BJ (cell line): ENCODE measurements around the gene ARHGAP18. TPM values are rescaled to one million over a fixed set of nuclear protein-coding genes. Genes with fewer than 3 reads are reported as not detected.

ENCODE experiments used
- CTCF ChIA-PET: fragments of 350-600 bp; formaldehyde crosslinking; extraction: SDS; loops from one replicate; lab custom pipeline; 2021; ENCODE audit warnings: antibody characterized with exemption, inconsistent platforms; lab: Yijun Ruan, JAX
- POLR2A ChIA-PET: fragments of 300-600 bp; sonication (Branson Sonifier 250); formaldehyde crosslinking; extraction: SDS; loops from one replicate; lab custom pipeline; 2021; ENCODE audit warnings: antibody characterized with exemption; lab: Charles Lee
- DNase-seq: peaks from one replicate; pipeline ENCODE4 v3.0.0-alpha.2; 2011; ENCODE audit warnings: low read depth
- H3K27me3 ChIP-seq: 2 replicates; pipeline ENCODE4 v1.6.0; 2011; ENCODE audit warnings: low read length; ENCODE audit not compliant: control insufficient read depth, insufficient read depth
- H3K36me3 ChIP-seq: 2 replicates; pipeline ENCODE4 v1.5.1; 2011; ENCODE audit warnings: low read length; ENCODE audit not compliant: control insufficient read depth, insufficient read depth
- H3K4me3 ChIP-seq: 2 replicates; pipeline ENCODE4 v1.5.1; 2011; ENCODE audit warnings: low read depth, mild to moderate bottlenecking, control low read depth, low read length
- polyA plus RNA-seq: library from polyadenylated mRNA; depleted of rRNA; stranded (reverse); fragments of >200 nt; gene quantifications from 2 replicates; pipeline ENCODE4 v1.2.3, GENCODE V29; 2011
- TF ChIP-seq, protein P1 (sequence below): IDR thresholded peaks from 2 replicates; pipeline ENCODE4 v1.5.1; 2011; ENCODE audit warnings: low read depth, mild to moderate bottlenecking, control low read depth, inconsistent platforms, low read length, moderate library complexity; ENCODE audit not compliant: insufficient read depth

Gene ARHGAP18
- polyA plus RNA-seq, 1 experiment = 9.8 TPM

DNA sequence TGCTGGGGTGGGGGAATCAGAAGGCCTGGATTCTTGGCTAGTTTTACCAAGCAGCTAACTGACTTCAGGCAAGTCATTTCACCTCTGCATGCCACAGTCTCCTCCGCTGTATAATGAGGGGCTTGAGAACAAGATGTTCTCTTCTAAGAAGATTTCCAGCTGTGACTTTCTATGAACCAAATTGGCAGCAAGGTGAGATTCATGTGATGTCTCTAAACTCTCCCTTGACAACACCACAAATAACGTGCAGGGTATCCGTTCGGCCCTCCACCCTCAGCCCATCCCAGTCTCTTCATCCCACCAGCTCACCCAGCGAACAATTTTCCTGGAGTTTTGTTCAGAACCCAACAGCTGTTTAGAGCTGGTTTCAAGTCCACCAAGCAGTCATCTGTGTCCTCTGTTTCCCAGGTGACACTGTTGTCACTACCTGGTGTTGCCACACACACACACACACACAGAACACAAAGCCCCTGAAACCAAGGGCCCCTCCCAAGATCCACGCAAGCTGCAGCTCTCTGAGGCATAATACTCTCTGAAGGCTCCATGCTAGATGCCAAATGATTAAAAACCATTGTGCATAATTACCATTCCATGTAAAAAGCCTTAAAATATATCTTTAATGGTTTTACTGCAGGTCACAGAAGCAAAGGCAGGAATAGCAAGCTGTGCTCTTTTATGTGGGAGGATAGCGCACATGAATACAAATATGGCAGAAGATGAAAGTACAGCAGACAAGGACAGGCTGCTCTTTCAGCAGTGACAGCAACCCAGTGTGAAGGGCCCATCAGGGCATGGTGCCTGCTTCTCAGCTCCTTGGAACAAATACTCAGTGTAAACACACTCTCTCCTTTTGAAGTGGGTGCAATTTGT is 48.2 kb downstream of the ARHGAP18 start:
- POLR2A ChIA-PET = no interaction called here
- CTCF ChIA-PET = interaction anchor here (1.0 to 1.5 kb wide), 4 partner anchors 10 to 64 kb away, joined by 3 to 5 read pairs (median 3); no protein-coding TSS in a partner anchor
- Histone ChIP-seq H3K27me3 (no peaks in the 10 kb centered on the region), H3K36me3 (no peaks in the 10 kb centered on the region), H3K4me3 (no peak overlapping the region)
- TF ChIP-seq, protein P1, sequence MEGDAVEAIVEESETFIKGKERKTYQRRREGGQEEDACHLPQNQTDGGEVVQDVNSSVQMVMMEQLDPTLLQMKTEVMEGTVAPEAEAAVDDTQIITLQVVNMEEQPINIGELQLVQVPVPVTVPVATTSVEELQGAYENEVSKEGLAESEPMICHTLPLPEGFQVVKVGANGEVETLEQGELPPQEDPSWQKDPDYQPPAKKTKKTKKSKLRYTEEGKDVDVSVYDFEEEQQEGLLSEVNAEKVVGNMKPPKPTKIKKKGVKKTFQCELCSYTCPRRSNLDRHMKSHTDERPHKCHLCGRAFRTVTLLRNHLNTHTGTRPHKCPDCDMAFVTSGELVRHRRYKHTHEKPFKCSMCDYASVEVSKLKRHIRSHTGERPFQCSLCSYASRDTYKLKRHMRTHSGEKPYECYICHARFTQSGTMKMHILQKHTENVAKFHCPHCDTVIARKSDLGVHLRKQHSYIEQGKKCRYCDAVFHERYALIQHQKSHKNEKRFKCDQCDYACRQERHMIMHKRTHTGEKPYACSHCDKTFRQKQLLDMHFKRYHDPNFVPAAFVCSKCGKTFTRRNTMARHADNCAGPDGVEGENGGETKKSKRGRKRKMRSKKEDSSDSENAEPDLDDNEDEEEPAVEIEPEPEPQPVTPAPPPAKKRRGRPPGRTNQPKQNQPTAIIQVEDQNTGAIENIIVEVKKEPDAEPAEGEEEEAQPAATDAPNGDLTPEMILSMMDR = no peak
- no peak for DNase-seq

DNA sequence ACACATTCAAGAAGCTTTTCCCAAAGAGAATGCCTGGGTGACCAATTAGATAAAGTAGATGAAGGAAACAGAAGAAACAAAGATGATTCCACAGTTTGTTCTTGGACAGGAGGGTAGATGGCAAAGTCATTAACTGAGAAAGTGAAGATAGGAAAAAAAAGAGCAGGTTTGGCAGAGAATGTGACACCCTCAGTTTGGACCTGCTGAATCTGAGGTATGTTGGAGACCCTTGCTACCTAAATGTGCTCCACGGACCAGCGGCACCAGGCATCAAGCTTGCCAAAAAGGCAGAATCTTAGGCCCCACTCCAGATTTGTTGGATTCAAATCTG is 49.7 kb downstream of the ARHGAP18 start:
- POLR2A ChIA-PET = no interaction called here
- Histone ChIP-seq H3K36me3 (no peaks in the 10 kb centered on the region), H3K4me3 (peak overlapping the region; percentile 30), H3K27me3 (no peaks in the 10 kb centered on the region)
- TF ChIP-seq, protein P1 = no peak
- DNase-seq = no peak
- CTCF ChIA-PET = interaction anchor here (1.0 kb wide), 1 partner anchor 49 kb away, joined by 3 read pairs; the partner anchor contains the start of gene ARHGAP18

DNA sequence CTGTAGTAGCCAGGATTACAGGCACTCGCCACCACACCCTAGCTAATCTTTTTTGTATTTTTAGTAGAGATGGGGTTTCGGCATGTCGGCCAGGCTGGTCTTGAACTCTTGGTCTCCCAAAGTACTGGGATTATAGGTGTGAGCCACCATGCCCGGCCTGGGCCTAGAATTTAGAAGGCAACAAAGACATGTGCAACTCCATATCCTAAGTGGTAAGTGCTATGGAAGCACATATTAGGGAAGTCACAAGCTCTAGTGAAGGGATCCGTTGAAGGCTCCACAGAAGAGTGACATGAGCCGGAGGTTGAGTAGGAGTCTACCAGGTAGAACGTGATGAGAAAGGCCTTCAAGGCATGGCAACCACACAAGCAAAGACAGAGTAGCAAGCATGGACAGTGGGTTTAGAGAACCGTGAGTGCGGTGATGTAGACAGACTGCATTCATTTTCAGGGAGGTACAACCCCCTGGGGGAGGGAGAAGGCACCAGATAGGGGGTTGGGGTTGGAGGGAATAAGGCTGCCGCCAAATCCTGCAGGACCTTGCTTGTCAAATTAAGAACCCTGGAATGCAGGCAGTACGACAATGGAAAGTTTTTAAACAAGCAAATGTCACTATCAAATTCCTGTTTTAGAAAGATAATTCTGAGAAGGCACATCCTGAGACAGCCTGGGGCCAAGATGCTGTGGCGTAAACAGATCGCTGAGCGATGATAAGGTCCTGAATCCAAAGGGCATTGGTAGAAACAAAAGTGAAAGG is 50.2 kb downstream of the ARHGAP18 start:
- no peak for DNase-seq
- TF ChIP-seq, protein P1 = no peak
- no peaks in the 10 kb centered on the region for H3K36me3 ChIP-seq
- ChIA-PET CTCF (interaction anchor here (1.0 kb wide), 1 partner anchor 50 kb away, joined by 3 read pairs; the partner anchor contains the start of gene ARHGAP18), POLR2A (no interaction called here)
- no peak overlapping the region; the same call in 1 of the 2 replicates for H3K4me3 ChIP-seq
- no peaks in the 10 kb centered on the region for H3K27me3 ChIP-seq

DNA sequence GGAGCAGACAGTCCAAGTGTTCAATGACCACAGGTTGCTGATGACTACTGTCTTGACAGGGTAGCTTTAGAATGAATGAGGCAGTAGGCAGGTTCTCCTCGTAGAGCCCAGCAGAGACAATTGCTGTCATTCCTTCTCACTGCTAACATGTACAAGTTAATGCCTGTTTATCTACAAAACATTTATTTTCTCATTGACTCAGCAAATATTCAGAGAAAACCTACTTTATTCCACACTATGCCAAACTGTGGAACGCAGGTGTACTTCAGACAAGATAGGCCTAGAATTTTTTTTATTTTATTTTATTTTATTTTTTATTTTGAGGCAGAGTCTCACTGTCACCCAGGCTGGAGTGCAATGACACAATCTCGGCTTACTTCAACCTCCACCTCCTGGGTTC is 50.8 kb downstream of the ARHGAP18 start:
- Histone ChIP-seq H3K27me3 (no peaks in the 10 kb centered on the region), H3K36me3 (no peaks in the 10 kb centered on the region), H3K4me3 (no peak overlapping the region)
- TF ChIP-seq, protein P1 = no peak
- no peak for DNase-seq
- ChIA-PET POLR2A (no interaction called here), CTCF (no interaction called here)

DNA sequence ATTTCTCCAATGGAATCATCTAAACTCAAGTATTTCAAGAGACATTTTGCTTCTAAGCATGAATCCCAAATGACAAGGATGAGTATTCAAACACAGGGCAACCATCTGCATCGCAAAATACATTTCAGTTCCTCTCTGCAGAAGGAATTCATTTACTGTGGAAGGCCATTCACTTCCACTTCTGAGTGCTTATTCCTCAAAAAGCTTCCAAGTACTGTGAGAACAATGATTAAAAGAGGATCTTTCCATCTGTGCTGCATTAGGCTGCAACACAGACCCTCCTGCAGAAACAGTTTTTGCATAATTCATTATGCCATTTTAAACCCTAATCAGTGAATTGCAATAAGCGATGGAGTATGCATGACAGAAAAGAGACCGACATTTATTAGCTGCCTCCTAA is 52.5 kb downstream of the ARHGAP18 start:
- Histone ChIP-seq H3K4me3 (no peak overlapping the region), H3K27me3 (no peaks in the 10 kb centered on the region), H3K36me3 (no peaks in the 10 kb centered on the region)
- CTCF ChIA-PET = interaction anchor here (0.6 kb wide), 1 partner anchor 256 kb away, joined by 4 read pairs; no protein-coding TSS in a partner anchor
- TF ChIP-seq, protein P1 = no peak
- DNase-seq = no peak
- POLR2A ChIA-PET = no interaction called here
